ENCODE results near the gene MYO1F. TPM values are rescaled to one million over a fixed set of nuclear protein-coding genes. Genes with fewer than 3 reads are reported as not detected.

MYO1F gene
- total and polyA plus RNA-seq, 8 donors: 3.0 to 54.8 (median 18.8) TPM

DNA sequence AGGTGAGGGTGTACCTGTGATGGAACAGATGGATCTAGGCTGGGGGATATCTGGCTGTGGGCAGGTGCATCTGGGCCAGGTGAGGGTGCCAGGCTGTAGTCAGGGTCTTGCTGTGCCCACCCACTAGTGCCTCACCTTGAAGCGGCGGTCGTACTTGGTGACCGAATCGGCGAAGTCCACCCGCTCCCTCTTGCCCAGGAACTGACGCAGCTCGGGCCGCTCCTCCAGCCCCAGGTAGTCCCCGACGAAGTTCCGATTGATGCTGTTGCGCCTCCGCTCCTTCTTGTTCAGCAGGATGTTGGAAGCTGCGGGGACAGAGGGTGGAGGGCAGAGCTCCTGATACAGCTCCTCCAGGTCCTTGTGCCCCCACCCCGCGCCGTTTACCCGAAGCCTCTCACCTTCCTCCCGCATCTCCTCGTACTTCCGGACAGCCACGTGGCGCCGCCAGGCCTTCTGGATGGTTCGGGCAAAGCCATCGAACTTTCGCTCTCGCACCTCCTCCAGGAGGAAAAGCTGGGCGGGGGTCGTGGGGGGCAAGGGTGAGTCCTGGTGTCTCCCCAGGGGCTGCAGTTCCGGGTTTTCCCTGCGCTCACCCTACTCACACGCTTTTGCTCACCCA lies 47.1 kb downstream of the MYO1F start:
- Histone ChIP-seq H3K4me1 (peaks cover 0 to 17% (median 13%) of the 10 kb centered on the region in 4 donors), H3K4me3 (no peak overlapping the region), H3K27ac (no peak overlapping the region), H3K36me3 (peaks cover 0 to 59% (median 28%) of the 10 kb centered on the region in 4 donors), H3K9me3 (no peaks in the 10 kb centered on the region), H3K27me3 (no peaks in the 10 kb centered on the region)
- no peak for TF ChIP-seq EP300 (IDR thresholded peaks at IDR 0.05)
- TF ChIP-seq POLR2A (IDR thresholded peaks at IDR 0.05): no peak
- TF ChIP-seq, protein P1, sequence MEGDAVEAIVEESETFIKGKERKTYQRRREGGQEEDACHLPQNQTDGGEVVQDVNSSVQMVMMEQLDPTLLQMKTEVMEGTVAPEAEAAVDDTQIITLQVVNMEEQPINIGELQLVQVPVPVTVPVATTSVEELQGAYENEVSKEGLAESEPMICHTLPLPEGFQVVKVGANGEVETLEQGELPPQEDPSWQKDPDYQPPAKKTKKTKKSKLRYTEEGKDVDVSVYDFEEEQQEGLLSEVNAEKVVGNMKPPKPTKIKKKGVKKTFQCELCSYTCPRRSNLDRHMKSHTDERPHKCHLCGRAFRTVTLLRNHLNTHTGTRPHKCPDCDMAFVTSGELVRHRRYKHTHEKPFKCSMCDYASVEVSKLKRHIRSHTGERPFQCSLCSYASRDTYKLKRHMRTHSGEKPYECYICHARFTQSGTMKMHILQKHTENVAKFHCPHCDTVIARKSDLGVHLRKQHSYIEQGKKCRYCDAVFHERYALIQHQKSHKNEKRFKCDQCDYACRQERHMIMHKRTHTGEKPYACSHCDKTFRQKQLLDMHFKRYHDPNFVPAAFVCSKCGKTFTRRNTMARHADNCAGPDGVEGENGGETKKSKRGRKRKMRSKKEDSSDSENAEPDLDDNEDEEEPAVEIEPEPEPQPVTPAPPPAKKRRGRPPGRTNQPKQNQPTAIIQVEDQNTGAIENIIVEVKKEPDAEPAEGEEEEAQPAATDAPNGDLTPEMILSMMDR (IDR thresholded peaks at IDR 0.05): no peak
- TF ChIP-seq POLR2AphosphoS5 (IDR thresholded peaks at IDR 0.05): no peak
- intact Hi-C loops (cut with DNase I; ENCODE audit: low total_unique reads): no loop called here
- WGBS, 5 donors: 92 to 95% (median 94%) methylated on average over 34 to 35 of the region's 35 CpGs
- no peak for DNase-seq

DNA sequence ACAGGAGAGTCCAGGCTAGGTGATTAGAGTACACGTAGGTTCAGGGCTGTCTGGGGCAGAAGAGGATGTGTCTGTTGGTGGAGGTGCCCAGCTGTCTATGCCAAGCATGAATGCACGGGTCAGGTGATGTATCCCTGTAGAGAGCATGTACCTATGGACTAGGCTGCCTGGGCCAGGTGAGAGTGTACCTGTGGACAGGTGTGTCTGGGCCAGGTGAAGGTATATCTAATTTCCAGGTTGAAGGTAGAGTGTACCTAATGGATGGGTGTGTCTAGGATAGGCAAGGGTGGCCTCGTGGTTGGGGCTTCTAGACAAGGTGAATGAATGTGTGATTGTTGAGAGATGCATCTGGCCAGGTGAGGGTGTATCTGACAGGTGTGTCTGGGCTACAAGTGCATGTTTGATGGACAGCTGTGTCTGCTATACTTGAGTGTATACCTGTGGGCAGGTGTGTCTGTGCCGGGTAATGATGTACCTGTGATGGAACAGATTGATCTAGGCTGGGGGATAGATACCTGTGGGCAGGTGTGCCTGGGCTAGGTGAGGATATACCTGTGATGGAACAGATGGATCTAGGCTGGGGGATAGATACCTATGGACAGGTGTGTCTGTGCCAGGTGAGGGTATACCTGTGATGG lies 47.8 kb downstream of the MYO1F start:
- Histone ChIP-seq H3K4me1 (peaks cover 0 to 20% (median 15%) of the 10 kb centered on the region in 4 donors), H3K36me3 (peaks cover 0 to 66% (median 28%) of the 10 kb centered on the region in 4 donors), H3K27me3 (no peaks in the 10 kb centered on the region), H3K9me3 (no peaks in the 10 kb centered on the region), H3K27ac (no peak overlapping the region), H3K4me3 (no peak overlapping the region)
- intact Hi-C loops (cut with DNase I; ENCODE audit: low total_unique reads): no loop called here
- DNase-seq: no peak
- WGBS, 5 donors: 67 to 78% (median 73%) methylated on average over 4 of the region's 4 CpGs
- TF ChIP-seq, protein P1 (IDR thresholded peaks at IDR 0.05): no peak
- no peak for TF ChIP-seq EP300 (IDR thresholded peaks at IDR 0.05)

DNA sequence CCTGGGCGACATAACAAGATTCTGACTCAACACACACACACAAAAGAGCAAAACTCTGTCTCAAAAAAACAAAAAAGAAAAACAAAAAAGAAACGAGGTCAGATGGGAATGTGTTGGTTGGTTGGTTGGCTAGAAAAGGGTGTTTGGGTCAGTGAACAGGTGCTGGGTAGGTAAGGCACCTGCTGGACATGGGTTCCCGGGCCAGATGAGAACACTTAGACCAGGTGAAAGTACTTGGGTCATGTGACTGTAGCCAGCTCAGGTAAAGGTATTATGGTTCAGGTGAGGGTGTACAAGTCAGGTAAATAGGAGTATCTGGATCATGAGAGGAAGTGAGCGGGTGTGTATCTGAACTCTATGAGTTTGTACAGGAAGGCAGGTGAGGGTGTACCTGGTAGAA lies 48.7 kb downstream of the MYO1F start:
- Histone ChIP-seq H3K27ac (peak overlapping the region in 1 of 5 donors; percentile 29), H3K27me3 (no peaks in the 10 kb centered on the region), H3K4me3 (no peak overlapping the region), H3K4me1 (peaks cover 0 to 20% (median 15%) of the 10 kb centered on the region in 4 donors), H3K36me3 (peaks cover 0 to 69% (median 28%) of the 10 kb centered on the region in 4 donors), H3K9me3 (no peaks in the 10 kb centered on the region)
- DNase-seq: no peak
- TF ChIP-seq POLR2AphosphoS5 (IDR thresholded peaks at IDR 0.05) (no peak), EP300 (IDR thresholded peaks at IDR 0.05) (no peak), POLR2A (IDR thresholded peaks at IDR 0.05) (no peak)
- TF ChIP-seq, protein P1 (IDR thresholded peaks at IDR 0.05): no peak
- WGBS, 5 donors: 41 to 64% (median 51%) methylated on average over 4 of the region's 4 CpGs
- intact Hi-C loops (cut with DNase I; ENCODE audit: low total_unique reads): no loop called here

DNA sequence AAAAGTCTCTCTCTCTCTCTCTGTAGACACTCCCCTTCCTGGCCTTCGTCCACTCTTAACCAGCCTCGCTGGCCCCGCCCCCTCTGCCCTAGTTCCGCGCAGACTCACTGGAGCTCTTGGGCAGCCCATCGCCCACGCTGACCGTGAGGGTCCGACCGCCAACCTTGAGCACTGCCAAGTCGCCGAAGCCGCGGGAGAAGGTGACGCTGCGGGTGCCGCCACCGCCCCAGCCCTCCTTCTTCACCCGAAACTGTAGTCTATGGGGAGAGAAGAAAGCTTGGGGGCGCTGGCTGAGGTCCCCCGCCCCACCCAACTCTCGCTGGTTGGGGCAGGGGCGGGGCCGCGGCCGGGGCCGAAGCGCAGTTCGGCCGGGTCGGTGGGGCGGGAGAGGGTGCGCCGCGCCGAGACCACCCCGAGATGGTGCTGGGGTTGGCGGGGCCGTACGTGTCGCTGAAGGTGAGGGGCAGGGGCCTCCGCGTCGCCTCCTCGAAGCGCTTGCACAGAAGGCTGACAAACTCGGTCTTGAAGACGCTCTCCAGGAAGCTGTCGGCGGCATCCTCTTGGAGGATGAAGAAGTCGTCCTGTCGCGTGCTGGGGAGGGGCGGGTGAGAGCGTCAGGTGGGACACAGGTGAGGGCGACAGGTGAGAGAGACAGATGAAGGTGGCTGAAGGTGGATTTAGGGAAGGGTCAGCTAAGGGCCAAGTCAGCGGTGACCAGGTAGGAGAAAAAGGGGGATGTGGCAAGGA lies 50.7 kb downstream of the MYO1F start:
- TF ChIP-seq, protein P1 (IDR thresholded peaks at IDR 0.05): no peak
- TF ChIP-seq POLR2A (IDR thresholded peaks at IDR 0.05) (peak in 1 of 4 donors; percentile 19), EP300 (IDR thresholded peaks at IDR 0.05) (no peak), POLR2AphosphoS5 (IDR thresholded peaks at IDR 0.05) (peak in 2 of 3 donors; percentile 58 to 75)
- WGBS, 5 donors: 8 to 42% (median 15%) methylated on average over 29 to 57 of the region's 57 CpGs

More for the DNA sequence above, 50.7 kb downstream of the MYO1F start:
- Histone ChIP-seq H3K27me3 (no peaks in the 10 kb centered on the region), H3K36me3 (peaks cover 0 to 78% (median 30%) of the 10 kb centered on the region in 4 donors), H3K4me1 (peaks cover 0 to 20% (median 15%) of the 10 kb centered on the region in 4 donors), H3K4me3 (peak overlapping the region; percentile 59 to 93 (median 66)), H3K27ac (peak overlapping the region; percentile 85 to 93 (median 90)), H3K9me3 (no peaks in the 10 kb centered on the region)
- intact Hi-C loops (cut with DNase I; ENCODE audit: low total_unique reads): no loop called here
- peak; percentile 93 to 97 for DNase-seq
